CD4-positive, alpha-beta T cell treated with Interleukin-15 for 1 hour (primary cell): ENCODE results near the gene LEMD2.

Source experiments
- DNase-seq: peaks from one replicate; pipeline ENCODE4 v3.0.0-alpha.2; 2020

LEMD2 gene

GRCh38 chr6:33754222-33754621, 34.7 kb downstream of the LEMD2 start:
- DNase-seq: no peak

GRCh38 chr6:33752646-33753015, 36.3 kb downstream of the LEMD2 start:
- no peak for DNase-seq

- DNase-seq: no peak
Measured at GRCh38 chr6:33751771-33752645, 36.9 kb downstream of the LEMD2 start.

- DNase-seq: no peak
Measured at GRCh38 chr6:33750244-33750991, 38.5 kb downstream of the LEMD2 start.

- DNase-seq: no peak
Measured at GRCh38 chr6:33749401-33749800, 39.5 kb downstream of the LEMD2 start.

- no peak for DNase-seq
Measured at GRCh38 chr6:33748841-33749240, 40.1 kb downstream of the LEMD2 start.

- DNase-seq: no peak
Measured at GRCh38 chr6:33747823-33748222, 41.1 kb downstream of the LEMD2 start.

GRCh38 chr6:33746651-33747100, 42.3 kb downstream of the LEMD2 start, which contains the start of gene IP6K3:
Gene IP6K3, minus strand, starts transcription at chr6:33746905. Its CDS starts 11,429 bp downstream, at chr6:33735476.
- no peak for DNase-seq

GRCh38 chr6:33746036-33746600, 42.8 kb downstream of the LEMD2 start:
- no peak for DNase-seq

GRCh38 chr6:33745548-33745947, 43.4 kb downstream of the LEMD2 start:
- no peak for DNase-seq

GRCh38 chr6:33744895-33745546, 43.9 kb downstream of the LEMD2 start:
- DNase-seq: no peak

GRCh38 chr6:33744001-33744848, 44.7 kb downstream of the LEMD2 start:
- peak; percentile 61 for DNase-seq

- DNase-seq: no peak
Measured at GRCh38 chr6:33742837-33743236, 46.1 kb downstream of the LEMD2 start.

- no peak for DNase-seq
Measured at GRCh38 chr6:33742092-33742491, 46.8 kb downstream of the LEMD2 start.

GRCh38 chr6:33740794-33741193, 48.1 kb downstream of the LEMD2 start:
- DNase-seq: no peak

GRCh38 chr6:33740204-33740608, 48.7 kb downstream of the LEMD2 start:
- DNase-seq: no peak

GRCh38 chr6:33739571-33739970, 49.4 kb downstream of the LEMD2 start:
- DNase-seq: no peak

- no peak for DNase-seq
Measured at GRCh38 chr6:33738879-33739278, 50.1 kb downstream of the LEMD2 start.

GRCh38 chr6:33738153-33738552, 50.8 kb downstream of the LEMD2 start:
- no peak for DNase-seq

- DNase-seq: no peak
Measured at GRCh38 chr6:33737267-33738026, 51.5 kb downstream of the LEMD2 start.

- no peak for DNase-seq
Measured at GRCh38 chr6:33735216-33735615, 53.7 kb downstream of the LEMD2 start.

GRCh38 chr6:33733709-33734007, 55.3 kb downstream of the LEMD2 start:
- no peak for DNase-seq
